ENCODE measurements around the gene PRXL2B.
"Not testable (repeated sequence)": the region's sequence is repeated elsewhere in the genome, so short reads cannot be mapped to it uniquely, and the experiment has no call there.

The PRXL2B gene

DNA sequence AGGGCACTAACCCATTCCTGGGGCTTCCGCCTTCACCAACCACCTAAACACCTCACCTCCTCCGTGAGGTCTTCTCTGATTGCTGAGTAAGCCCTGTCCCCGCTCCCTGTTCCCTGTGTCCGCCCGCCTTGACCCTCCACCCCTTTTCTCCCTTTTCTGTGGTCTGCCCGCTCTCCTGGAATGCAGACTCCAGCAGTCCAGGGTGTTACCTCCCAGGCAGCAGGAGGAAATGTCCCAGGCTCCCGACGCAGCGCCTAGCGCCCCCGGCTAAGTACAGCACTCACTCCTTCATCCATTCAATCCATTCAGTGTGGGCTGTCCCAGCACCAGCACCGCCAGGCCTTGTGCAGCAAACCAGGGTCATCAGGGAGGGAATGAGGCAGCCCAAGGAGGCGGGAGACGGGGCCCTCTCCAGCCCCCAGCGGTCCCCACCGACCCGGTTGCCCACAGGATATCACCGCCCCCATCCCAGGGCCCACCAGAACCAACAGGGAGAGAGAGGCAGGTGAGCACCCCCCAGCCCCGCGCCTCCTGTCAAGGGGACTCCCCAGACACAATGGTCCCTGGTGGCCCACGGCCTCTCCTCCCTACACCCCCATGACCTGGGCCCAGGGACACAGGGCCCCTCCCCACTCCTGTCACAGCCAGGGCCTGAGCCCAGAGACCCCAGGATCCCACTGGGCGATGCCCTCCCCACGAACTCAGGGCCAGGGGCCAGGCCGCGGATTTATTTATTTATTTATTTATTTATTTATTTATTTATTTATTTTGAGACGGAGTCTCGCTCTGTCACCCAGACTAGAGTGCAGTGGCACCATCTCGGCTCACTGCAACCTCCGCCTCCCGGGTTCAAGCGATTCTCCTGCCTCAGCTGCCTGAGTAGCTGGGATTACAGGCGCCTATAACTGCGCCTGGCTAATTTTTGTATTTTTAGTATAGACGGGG, 20.2 kb upstream of the PRXL2B start:
- no peaks in the 10 kb centered on the region for H3K27me3 Mint-ChIP-seq
- H3K4me3 Mint-ChIP-seq = no peak overlapping the region
- no peak for DNase-seq (ENCODE audit: low spot score in 2 of 2)
- peaks cover 5% of the 10 kb centered on the region for H3K36me3 Mint-ChIP-seq
- no peak for ATAC-seq (ENCODE audit: low read depth)
- H3K4me1 Mint-ChIP-seq = peaks cover 11% of the 10 kb centered on the region
- H3K27ac Mint-ChIP-seq = peak overlapping the region; percentile 62
- H3K9me3 Mint-ChIP-seq = no peaks in the 10 kb centered on the region

- DNase-seq (ENCODE audit: low spot score in 2 of 2) (no peak), ATAC-seq (ENCODE audit: low read depth) (no peak)
- Mint-ChIP-seq H3K27ac (no peak overlapping the region), H3K4me1 (peaks cover 9% of the 10 kb centered on the region), H3K4me3 (no peak overlapping the region), H3K9me3 (no peaks in the 10 kb centered on the region), H3K27me3 (no peaks in the 10 kb centered on the region), H3K36me3 (peaks cover 2% of the 10 kb centered on the region)
These were observed 19.4 kb upstream of the PRXL2B start for GRCh38 chr1:2567083-2567679.

GRCh38 chr1:2568187-2568816, 18.3 kb upstream of the PRXL2B start:
- not testable (repeated sequence) for H3K27me3 Mint-ChIP-seq; DNase-seq (ENCODE audit: low spot score in 2 of 2); H3K4me3 Mint-ChIP-seq; H3K27ac Mint-ChIP-seq; H3K9me3 Mint-ChIP-seq; H3K36me3 Mint-ChIP-seq
- ATAC-seq (ENCODE audit: low read depth) = peak; percentile 32
- H3K4me1 Mint-ChIP-seq = peaks cover 12% of the 10 kb centered on the region

GRCh38 chr1:2569060-2569459, 17.5 kb upstream of the PRXL2B start:
- peaks cover 7% of the 10 kb centered on the region for H3K36me3 Mint-ChIP-seq
- ATAC-seq (ENCODE audit: low read depth) (no peak), DNase-seq (ENCODE audit: low spot score in 2 of 2) (no peak)
- H3K4me1 Mint-ChIP-seq = peaks cover 17% of the 10 kb centered on the region
- H3K27me3 Mint-ChIP-seq = no peaks in the 10 kb centered on the region
- H3K27ac Mint-ChIP-seq = no peak overlapping the region
- H3K4me3 Mint-ChIP-seq = no peak overlapping the region
- H3K9me3 Mint-ChIP-seq = peaks cover 12% of the 10 kb centered on the region

DNA sequence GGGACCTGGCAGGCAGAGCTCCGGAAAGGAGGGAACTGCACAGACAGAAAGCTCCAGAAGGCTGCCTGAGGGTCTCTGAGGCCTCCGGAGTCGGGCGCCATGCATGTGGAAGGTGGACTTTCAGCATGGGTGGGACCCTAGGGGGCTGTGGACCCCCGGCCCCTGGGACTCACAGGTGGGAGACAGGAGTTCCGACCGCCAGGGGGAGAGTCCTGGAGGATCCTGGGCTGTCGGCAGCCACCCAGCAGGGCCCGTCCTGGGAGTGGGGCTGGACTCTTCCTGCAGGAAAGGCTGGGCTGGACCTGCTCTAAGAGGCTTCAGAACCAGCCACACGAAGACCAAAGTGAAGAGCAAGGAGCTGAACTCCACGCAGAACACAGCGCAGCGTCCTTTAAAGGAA, 16.9 kb upstream of the PRXL2B start:
- H3K27me3 Mint-ChIP-seq; H3K4me3 Mint-ChIP-seq; DNase-seq (ENCODE audit: low spot score in 2 of 2); H3K27ac Mint-ChIP-seq; H3K36me3 Mint-ChIP-seq; ATAC-seq (ENCODE audit: low read depth): not testable (repeated sequence)
- peaks cover 19% of the 10 kb centered on the region for H3K4me1 Mint-ChIP-seq
- peaks cover 14% of the 10 kb centered on the region for H3K9me3 Mint-ChIP-seq

GRCh38 chr1:2570332-2570731, 16.2 kb upstream of the PRXL2B start:
- H3K36me3 Mint-ChIP-seq = peaks cover 7% of the 10 kb centered on the region
- peaks cover 13% of the 10 kb centered on the region for H3K4me1 Mint-ChIP-seq
- H3K27me3 Mint-ChIP-seq = no peaks in the 10 kb centered on the region
- no peak overlapping the region for H3K27ac Mint-ChIP-seq
- peaks cover 14% of the 10 kb centered on the region for H3K9me3 Mint-ChIP-seq
- H3K4me3 Mint-ChIP-seq = no peak overlapping the region
- no peak for ATAC-seq (ENCODE audit: low read depth)
- no peak for DNase-seq (ENCODE audit: low spot score in 2 of 2)

DNA sequence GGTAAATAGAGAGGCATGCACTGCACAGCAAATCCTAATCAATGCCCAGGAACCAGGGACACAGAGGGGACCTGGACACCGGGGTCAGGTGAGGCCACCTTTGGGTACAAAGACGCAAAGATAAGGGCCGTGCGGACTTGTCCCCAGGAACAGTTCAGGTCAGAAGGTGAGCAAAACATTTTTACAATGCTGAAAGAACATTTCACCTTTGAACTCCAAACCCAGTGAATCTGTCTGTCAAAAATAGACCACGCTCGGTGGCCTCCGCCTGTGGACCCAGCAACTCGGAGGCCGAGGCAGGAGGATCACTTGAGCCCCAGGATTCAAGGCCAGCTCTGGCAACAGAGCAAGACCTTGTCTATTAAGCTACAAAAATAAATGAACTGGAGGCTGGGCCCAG, 15.2 kb upstream of the PRXL2B start:
- peaks cover 20% of the 10 kb centered on the region for H3K4me1 Mint-ChIP-seq
- DNase-seq (ENCODE audit: low spot score in 2 of 2) = no peak
- no peak overlapping the region for H3K4me3 Mint-ChIP-seq
- H3K36me3 Mint-ChIP-seq = peaks cover 7% of the 10 kb centered on the region
- ATAC-seq (ENCODE audit: low read depth) = no peak
- no peak overlapping the region for H3K27ac Mint-ChIP-seq
- peaks cover 14% of the 10 kb centered on the region for H3K9me3 Mint-ChIP-seq
- no peaks in the 10 kb centered on the region for H3K27me3 Mint-ChIP-seq

DNA sequence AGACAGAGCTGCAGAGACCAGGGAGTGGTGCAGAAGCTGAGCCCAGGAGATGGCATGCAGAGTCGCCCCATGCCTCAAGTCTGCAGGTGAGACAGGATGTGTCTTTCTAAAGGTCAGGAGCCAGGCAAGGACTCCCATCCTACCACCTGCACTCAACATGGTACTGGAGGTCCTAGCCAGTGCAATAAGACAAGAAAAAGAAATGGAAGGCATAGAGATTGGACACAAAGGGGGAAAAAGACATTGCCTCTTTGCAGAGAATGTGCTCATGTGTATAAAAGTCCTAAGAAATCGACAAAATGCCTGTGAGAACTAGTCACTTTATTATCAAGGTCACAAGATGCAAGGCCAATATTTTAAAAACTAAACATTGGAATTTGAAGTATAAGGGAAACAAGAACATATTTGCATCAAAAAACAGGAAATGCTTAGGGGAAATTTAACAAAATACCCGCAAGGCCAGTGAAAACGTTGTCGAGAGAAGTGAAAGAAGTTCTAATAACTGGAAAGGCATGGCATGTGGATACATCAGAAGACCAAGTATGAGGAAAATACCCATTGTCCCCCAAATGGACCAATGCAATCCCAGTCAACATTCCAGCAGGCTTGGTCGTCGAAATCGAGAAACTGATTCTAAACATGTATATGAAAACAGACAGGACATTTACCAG, 13.2 kb upstream of the PRXL2B start:
- no peak for DNase-seq (ENCODE audit: low spot score in 2 of 2)
- H3K36me3 Mint-ChIP-seq = peaks cover 7% of the 10 kb centered on the region
- peak overlapping the region; percentile 51 for H3K27ac Mint-ChIP-seq
- peaks cover 22% of the 10 kb centered on the region for H3K4me1 Mint-ChIP-seq
- H3K27me3 Mint-ChIP-seq = no peaks in the 10 kb centered on the region
- peaks cover 14% of the 10 kb centered on the region for H3K9me3 Mint-ChIP-seq
- H3K4me3 Mint-ChIP-seq = no peak overlapping the region
- ATAC-seq (ENCODE audit: low read depth) = no peak

DNA sequence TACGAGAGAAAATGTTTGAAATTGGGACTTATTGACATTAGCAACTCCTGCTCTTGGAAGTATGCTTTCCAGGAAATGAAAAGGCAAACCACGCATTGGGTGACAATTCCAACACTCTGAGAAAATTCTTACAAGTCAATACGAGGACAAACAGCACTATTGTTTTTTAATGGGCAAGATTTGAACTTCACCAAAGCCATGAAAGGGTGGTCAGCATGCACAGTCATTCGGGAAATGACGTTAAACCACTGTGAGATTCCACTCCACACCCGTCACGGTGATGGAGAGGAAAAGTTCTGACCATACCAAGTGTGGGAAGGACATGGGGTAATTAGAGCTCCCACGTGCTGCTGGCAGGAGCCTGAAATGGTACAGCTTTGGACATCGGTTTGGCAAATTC, 12.2 kb upstream of the PRXL2B start:
- peaks cover 11% of the 10 kb centered on the region for H3K36me3 Mint-ChIP-seq
- H3K4me1 Mint-ChIP-seq = peaks cover 28% of the 10 kb centered on the region
- H3K4me3 Mint-ChIP-seq = no peak overlapping the region
- DNase-seq (ENCODE audit: low spot score in 2 of 2) (no peak), ATAC-seq (ENCODE audit: low read depth) (no peak)
- peaks cover 14% of the 10 kb centered on the region for H3K9me3 Mint-ChIP-seq
- no peaks in the 10 kb centered on the region for H3K27me3 Mint-ChIP-seq
- H3K27ac Mint-ChIP-seq = no peak overlapping the region

- H3K36me3 Mint-ChIP-seq = peaks cover 15% of the 10 kb centered on the region
- H3K27ac Mint-ChIP-seq = peak overlapping the region; percentile 98
- DNase-seq (ENCODE audit: low spot score in 2 of 2) (no peak), ATAC-seq (ENCODE audit: low read depth) (no peak)
- H3K4me1 Mint-ChIP-seq = peaks cover 37% of the 10 kb centered on the region
- peak overlapping the region; percentile 92 for H3K4me3 Mint-ChIP-seq
- H3K27me3 Mint-ChIP-seq = no peaks in the 10 kb centered on the region
- peaks cover 16% of the 10 kb centered on the region for H3K9me3 Mint-ChIP-seq
These were observed 10.5 kb upstream of the PRXL2B start for GRCh38 chr1:2575801-2576663.

DNA sequence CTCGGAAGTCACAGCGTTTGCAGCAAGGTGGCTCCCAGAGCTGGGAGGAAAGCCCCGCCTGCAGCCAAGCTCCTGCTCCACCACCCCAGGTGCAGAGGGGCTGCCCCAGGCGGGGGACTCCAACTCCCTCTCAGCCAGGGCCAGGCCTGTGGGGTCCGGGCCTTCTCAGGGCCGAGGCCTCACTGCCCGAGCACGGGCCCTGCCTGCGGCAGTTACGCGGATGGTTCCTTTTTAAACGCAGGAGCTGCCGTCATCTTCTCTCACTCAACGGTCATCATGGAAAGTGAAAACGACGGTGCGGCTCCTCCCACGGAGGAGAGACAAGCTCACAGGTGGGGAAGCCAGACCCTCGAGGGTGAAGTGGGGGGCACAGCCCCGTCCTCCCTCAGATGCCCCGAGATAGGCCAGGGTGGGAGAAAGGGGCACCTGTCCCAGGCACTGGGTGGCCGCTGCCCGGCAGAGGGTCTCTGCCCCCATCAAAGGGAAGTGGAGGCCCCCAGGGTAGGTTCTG, 9.0 kb upstream of the PRXL2B start:
- DNase-seq (ENCODE audit: low spot score in 2 of 2) (peak; percentile 56 to 64), ATAC-seq (ENCODE audit: low read depth) (peak; percentile 61)
- Mint-ChIP-seq H3K36me3 (peaks cover 20% of the 10 kb centered on the region), H3K27ac (peak overlapping the region; percentile 98), H3K4me3 (peak overlapping the region; percentile 92), H3K9me3 (peaks cover 18% of the 10 kb centered on the region), H3K4me1 (peaks cover 48% of the 10 kb centered on the region)
- H3K27me3 Mint-ChIP-seq = not testable (repeated sequence)

DNA sequence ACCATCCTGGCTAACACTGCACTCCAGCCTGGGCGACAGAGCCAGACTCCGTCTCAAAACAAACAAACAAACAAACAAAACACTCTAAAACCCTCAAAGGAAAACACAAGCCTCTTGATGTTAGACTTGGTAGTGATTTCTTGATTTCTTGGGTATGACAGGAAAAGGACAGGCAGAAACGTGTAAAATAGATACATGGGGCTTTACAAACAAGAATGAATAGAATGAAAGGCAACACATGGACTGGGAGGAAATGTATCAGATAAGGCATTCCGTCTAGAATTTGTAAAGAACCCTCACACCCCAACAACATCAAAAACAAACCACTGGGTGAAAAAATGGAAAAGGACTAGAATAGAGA, 7.8 kb upstream of the PRXL2B start:
- no peak for ATAC-seq (ENCODE audit: low read depth)
- no peak for DNase-seq (ENCODE audit: low spot score in 2 of 2)
- Mint-ChIP-seq H3K36me3 (peaks cover 14% of the 10 kb centered on the region), H3K4me1 (peaks cover 48% of the 10 kb centered on the region), H3K9me3 (peaks cover 11% of the 10 kb centered on the region), H3K27ac (peak overlapping the region; percentile 98), H3K4me3 (peak overlapping the region; percentile 92), H3K27me3 (no peaks in the 10 kb centered on the region)

GRCh38 chr1:2580691-2581090, 5.9 kb upstream of the PRXL2B start:
- H3K27me3 Mint-ChIP-seq = no peaks in the 10 kb centered on the region
- peaks cover 54% of the 10 kb centered on the region for H3K4me1 Mint-ChIP-seq
- H3K27ac Mint-ChIP-seq = peak overlapping the region; percentile 98
- H3K9me3 Mint-ChIP-seq = peaks cover 5% of the 10 kb centered on the region
- peaks cover 13% of the 10 kb centered on the region for H3K36me3 Mint-ChIP-seq
- ATAC-seq (ENCODE audit: low read depth) (no peak), DNase-seq (ENCODE audit: low spot score in 2 of 2) (no peak)
- H3K4me3 Mint-ChIP-seq = peak overlapping the region; percentile 27
